GM12872 (cell line): ENCODE results near the gene OFD1.

Experiments
- TF ChIP-seq, protein P1 (sequence below): IDR thresholded peaks from 3 replicates; pipeline ENCODE4 v1.5.1; 2011; ENCODE audit warnings: low read depth, mild to moderate bottlenecking, low read length, moderate library complexity; ENCODE audit not compliant: insufficient read depth

OFD1 gene

DNA sequence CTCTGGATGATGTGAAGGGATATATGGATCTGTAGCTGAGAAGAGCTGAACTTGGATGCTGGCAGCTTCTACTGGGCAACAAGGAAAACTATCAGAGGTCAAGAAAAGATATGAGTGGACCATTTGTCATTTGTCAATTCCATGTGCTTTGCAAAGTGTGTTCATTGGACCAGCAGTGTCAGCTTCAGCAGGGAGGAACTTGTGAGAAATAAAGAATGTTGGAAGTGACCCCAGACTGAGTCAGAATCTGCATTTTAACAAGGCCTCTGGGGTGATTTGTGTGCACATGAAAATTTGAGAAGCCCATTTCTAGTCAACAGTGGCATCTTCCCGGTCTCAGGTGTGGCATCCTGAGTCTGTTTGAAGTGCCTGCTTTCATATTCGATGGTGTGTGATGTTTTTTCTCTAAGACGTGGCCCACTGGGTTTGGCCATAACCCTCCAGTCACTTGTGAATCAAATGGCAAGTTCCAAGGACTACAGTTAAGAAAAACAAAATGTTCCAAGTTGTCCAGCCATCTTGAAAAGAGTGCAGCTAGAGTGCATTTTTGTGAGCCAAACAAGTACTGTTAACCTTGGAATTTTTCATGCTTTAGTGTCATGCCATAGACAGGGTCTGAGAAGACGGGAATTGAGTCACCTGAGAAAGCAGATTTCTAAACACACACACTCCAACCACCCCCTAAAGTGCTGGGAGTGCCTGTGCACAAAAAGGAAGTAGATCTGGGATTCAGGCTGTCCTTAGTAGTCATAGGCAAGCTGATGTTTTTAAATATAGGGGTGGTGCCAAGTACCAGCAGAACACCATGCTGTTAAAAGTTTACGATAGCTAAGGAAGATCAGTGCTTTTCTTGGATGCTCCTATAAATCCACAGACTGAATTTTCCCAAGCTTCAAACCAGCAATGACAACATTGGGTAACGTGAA, 55.9 kb downstream of the OFD1 start:
- TF ChIP-seq, protein P1, sequence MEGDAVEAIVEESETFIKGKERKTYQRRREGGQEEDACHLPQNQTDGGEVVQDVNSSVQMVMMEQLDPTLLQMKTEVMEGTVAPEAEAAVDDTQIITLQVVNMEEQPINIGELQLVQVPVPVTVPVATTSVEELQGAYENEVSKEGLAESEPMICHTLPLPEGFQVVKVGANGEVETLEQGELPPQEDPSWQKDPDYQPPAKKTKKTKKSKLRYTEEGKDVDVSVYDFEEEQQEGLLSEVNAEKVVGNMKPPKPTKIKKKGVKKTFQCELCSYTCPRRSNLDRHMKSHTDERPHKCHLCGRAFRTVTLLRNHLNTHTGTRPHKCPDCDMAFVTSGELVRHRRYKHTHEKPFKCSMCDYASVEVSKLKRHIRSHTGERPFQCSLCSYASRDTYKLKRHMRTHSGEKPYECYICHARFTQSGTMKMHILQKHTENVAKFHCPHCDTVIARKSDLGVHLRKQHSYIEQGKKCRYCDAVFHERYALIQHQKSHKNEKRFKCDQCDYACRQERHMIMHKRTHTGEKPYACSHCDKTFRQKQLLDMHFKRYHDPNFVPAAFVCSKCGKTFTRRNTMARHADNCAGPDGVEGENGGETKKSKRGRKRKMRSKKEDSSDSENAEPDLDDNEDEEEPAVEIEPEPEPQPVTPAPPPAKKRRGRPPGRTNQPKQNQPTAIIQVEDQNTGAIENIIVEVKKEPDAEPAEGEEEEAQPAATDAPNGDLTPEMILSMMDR: no peak

DNA sequence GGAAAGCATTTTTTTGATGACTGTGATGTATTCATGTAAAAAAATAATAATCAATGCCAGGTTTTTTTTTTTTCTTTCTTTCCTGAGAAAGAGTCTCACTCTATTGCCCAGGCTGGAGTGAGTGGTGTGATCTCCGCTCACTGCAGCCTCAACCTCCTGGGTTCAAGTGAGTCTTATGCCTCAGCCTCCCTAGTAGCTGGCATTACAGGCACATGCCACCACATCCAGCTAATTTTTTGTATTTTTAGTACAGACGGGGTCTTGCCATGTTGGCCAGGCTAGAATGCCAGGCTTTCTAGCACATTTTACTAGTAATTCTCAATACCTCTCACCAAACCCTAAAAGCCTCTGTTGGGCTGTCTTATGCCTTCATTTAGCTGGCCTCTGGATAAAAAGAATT, 56.6 kb downstream of the OFD1 start:
- TF ChIP-seq, protein P1: no peak

DNA sequence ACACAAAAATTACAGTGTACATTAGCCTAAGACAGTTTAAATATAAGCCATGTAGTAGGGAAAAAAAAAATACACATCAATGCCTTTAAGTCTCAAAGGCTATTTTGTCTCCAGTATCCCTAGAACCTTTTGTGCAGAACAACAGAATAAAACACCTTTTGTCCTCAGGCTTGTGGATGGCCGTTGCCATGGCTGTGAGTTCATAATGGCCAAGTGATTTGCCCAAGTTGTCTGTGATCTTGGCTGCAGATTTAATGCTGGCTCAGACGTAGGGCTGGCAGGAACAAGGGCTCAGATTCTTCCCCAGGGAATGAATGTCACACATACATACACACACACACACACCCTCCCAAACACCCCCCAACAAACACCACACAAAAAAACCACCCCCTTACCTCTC, 57.0 kb downstream of the OFD1 start:
- TF ChIP-seq, protein P1: no peak

DNA sequence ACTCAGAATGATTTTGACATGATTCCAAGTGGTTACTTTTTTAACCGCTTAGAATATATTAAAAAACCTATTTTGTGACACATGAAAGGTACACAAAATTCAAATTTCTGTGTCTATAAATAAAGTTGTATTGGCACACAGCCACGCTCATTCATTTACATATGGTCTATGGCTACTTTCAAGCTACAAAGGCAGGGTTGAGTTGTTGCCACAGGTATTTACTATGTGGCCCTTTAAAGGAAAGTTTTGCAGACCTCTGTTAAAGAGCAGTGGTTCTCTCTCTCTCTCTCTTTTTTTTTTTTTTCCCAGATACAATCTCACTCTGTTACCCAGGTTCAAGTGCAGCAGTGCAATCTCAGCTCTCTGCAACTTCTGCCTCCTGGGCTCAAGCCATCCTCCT, 59.3 kb downstream of the OFD1 start:
- TF ChIP-seq, protein P1: no peak

DNA sequence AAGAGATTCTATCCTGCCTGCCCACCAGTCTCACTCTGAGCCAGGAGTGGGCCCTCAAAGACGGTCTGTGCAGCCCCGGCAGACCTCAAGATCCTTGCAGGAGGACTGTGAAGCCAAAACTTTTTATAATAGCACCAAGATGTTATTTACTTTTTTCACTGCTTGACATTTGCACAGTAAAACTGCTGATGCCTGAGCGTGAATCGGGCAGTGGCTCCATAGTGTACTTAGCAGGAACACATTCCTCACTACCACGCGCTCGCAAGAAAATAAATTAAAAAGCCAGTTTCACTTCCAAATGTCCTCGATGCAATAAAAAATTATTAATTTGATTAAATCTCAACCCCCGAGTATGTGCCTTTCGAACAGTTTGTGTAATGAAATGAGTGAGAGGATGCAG, 59.9 kb downstream of the OFD1 start:
- TF ChIP-seq, protein P1: no peak

DNA sequence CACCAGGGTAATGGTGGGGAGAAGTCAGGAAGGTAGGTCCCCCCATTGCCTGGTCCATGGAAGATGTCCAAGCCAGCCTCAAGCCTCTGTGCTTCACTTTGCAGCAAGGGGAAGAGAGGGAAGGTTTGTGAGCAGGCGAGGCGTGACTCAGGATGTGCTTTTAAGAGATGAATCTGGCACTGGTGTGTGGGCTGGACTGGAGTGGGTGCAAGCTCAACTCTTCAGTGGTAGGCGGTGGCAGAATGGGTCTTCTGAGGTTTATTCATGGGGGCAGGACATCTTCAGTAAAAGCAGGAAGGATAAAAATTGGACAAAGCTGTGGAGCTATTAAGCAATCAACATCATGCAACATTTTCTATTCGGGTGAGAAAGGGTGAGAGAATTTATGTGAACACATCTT, 63.0 kb downstream of the OFD1 start:
- TF ChIP-seq, protein P1: no peak

DNA sequence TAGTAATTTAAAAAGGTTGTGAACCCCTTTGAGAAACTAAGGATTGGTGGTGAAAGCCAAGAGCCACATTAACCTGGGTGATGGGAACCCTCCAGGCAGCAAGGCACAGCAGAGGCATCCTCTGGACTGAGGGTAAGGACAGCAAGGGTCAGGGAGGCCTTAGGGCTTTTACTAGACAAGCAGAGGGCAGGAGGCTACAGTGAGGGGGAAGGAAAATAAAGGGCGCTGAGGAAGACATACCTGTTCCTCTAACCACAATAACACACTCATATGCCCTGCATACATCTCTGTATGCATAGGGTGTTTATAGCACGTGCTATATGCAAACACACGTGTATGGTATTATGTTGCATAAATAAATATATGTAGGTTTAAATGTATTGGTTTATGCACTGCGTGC, 63.6 kb downstream of the OFD1 start:
- TF ChIP-seq, protein P1: no peak
